Fibroblast of pulmonary artery (primary cell): ENCODE results near the gene LAMTOR3.

Experiments used
- DNase-seq: peaks from one replicate; pipeline ENCODE4 v3.0.0-alpha.2; 2010; ENCODE audit warnings: low read depth
- H3K4me3 ChIP-seq: replicated peaks from 2 replicates; pipeline ENCODE4 v1.5.1; 2011; ENCODE audit warnings: low read depth, mild to moderate bottlenecking, control low read depth, low read length, moderate library complexity
- CTCF ChIP-seq: IDR thresholded peaks from 2 replicates; pipeline ENCODE4 v1.5.1; 2011; ENCODE audit warnings: mild to moderate bottlenecking, control low read depth, low read length, inconsistent platforms; ENCODE audit errors: missing control alignments

LAMTOR3 gene

GRCh38 chr4:99886146-99886545 lies 8.1 kb downstream of the LAMTOR3 start:
- peak; percentile 55 for DNase-seq
- no peak for TF ChIP-seq CTCF

GRCh38 chr4:99885687-99886086 lies 8.5 kb downstream of the LAMTOR3 start:
- H3K4me3 ChIP-seq = no peak overlapping the region
- no peak for DNase-seq
- TF ChIP-seq CTCF = no peak

More at GRCh38 chr4:99886146-99886545, 8.1 kb downstream of the LAMTOR3 start:
- H3K4me3 ChIP-seq = no peak overlapping the region

- H3K4me3 ChIP-seq = no peak overlapping the region
- DNase-seq = peak; percentile 65
These were observed 9.1 kb downstream of the LAMTOR3 start for GRCh38 chr4:99885063-99885664.

GRCh38 chr4:99879458-99879857 lies 14.8 kb downstream of the LAMTOR3 start:
- no peak for TF ChIP-seq CTCF
- no peak overlapping the region for H3K4me3 ChIP-seq
- DNase-seq = peak; percentile 34

More at GRCh38 chr4:99885063-99885664, 9.1 kb downstream of the LAMTOR3 start:
- TF ChIP-seq CTCF = peak; percentile 53

GRCh38 chr4:99878604-99879003 lies 15.6 kb downstream of the LAMTOR3 start:
- no peak overlapping the region for H3K4me3 ChIP-seq
- DNase-seq = no peak
- TF ChIP-seq CTCF = no peak

GRCh38 chr4:99876946-99877345 lies 17.3 kb downstream of the LAMTOR3 start:
- H3K4me3 ChIP-seq = no peak overlapping the region
- no peak for TF ChIP-seq CTCF
- no peak for DNase-seq

GRCh38 chr4:99875071-99875470 lies 19.2 kb downstream of the LAMTOR3 start:
- no peak for TF ChIP-seq CTCF
- H3K4me3 ChIP-seq = no peak overlapping the region
- DNase-seq = no peak
